K562 (cell line): ENCODE measurements around the gene CPSF4. TPM values are rescaled to one million over a fixed set of nuclear protein-coding genes. Genes with fewer than 3 reads are reported as not detected.
A peak's percentile ranks its signal among the peaks of the same experiment; 100 is the strongest.

Experiments used
- ADNP ChIP-seq: fragments of 200-800 bp; sonication (Bioruptor generic); IDR thresholded peaks from 2 replicates; pipeline ENCODE4 v1.6.1; 2016; ENCODE audit warnings: missing genetic modification characterization, missing compliant biosample characterization
- BMI1 ChIP-seq: fragments of 150-350 bp; IDR thresholded peaks from 2 replicates; pipeline ENCODE4 v1.6.1; 2014; ENCODE audit warnings: low read length
- CBFB ChIP-seq: sonication (generic); formaldehyde crosslinking; IDR thresholded peaks from 2 replicates; pipeline ENCODE4 v1.4.0; 2020; ENCODE audit warnings: mild to moderate bottlenecking, missing genetic modification reagents
- DMBX1 ChIP-seq: fragments of 250-450 bp; sonication (Bioruptor Pico); IDR thresholded peaks from 2 replicates; pipeline ENCODE4 v1.8.0; 2022; ENCODE audit warnings: inconsistent platforms, mild to moderate bottlenecking, moderate library complexity, borderline replicate concordance
- DNMT1 ChIP-seq: fragments of 450-650 bp; IDR thresholded peaks from 2 replicates; pipeline ENCODE4 v1.6.1; 2016; ENCODE audit warnings: antibody characterized with exemption, mild to moderate bottlenecking
- E2F3 ChIP-seq: fragments of 250-450 bp; sonication (Bioruptor Pico); IDR thresholded peaks from 2 replicates; pipeline ENCODE4 v1.4.0; 2020; ENCODE audit warnings: mild to moderate bottlenecking
- ETS2 ChIP-seq: IDR thresholded peaks from 2 replicates; pipeline ENCODE4 v1.6.1; 2016; ENCODE audit warnings: borderline replicate concordance, missing genetic modification characterization, mild to moderate bottlenecking, moderate library complexity, missing compliant biosample characterization; ENCODE audit not compliant: poor library complexity, severe bottlenecking
- FUS ChIP-seq: fragments of 200-400 bp; formaldehyde crosslinking; optimal IDR thresholded peaks from 2 replicates; pipeline ENCODE3; 2017; ENCODE audit warnings: low read depth, low read length
- HEY1 ChIP-seq: fragments of 250-450 bp; sonication (Bioruptor Pico); IDR thresholded peaks from 2 replicates; pipeline ENCODE4 v1.5.0; 2020; ENCODE audit warnings: mild to moderate bottlenecking, moderate library complexity, borderline replicate concordance
- JUN ChIP-seq, 2 experiments: sonication (generic) in 1 of 2; formaldehyde crosslinking in 1 of 2; IDR thresholded peaks; 2 replicates each; pipeline versions ENCODE4 v1.6.1 to v1.8.0; 2012 to 2022; ENCODE audit warnings: borderline replicate concordance in 2 of 2, mild to moderate bottlenecking in 2 of 2, improper control_type of control experiment in 1 of 2, low read depth in 1 of 2, low read length in 1 of 2, missing genetic modification reagents in 1 of 2
- L3MBTL2 ChIP-seq: fragments of 450-650 bp; IDR thresholded peaks from 2 replicates; pipeline ENCODE4 v1.6.1; 2016; ENCODE audit warnings: mild to moderate bottlenecking, moderate library complexity
- MTA3 ChIP-seq: fragments of 450-650 bp; formaldehyde crosslinking; IDR thresholded peaks from 2 replicates; pipeline ENCODE4 v1.6.1; 2017; ENCODE audit warnings: mild to moderate bottlenecking, borderline replicate concordance
- ZFX ChIP-seq: sonication (generic); formaldehyde crosslinking; IDR thresholded peaks from 2 replicates; pipeline ENCODE4 v1.8.0; 2022; ENCODE audit warnings: mild to moderate bottlenecking, missing genetic modification reagents, moderate library complexity
- ZNF311 ChIP-seq: fragments of 250-450 bp; sonication (Bioruptor Pico); IDR thresholded peaks from 2 replicates; pipeline ENCODE4 v1.4.0; 2020; ENCODE audit warnings: mild to moderate bottlenecking, moderate library complexity
- ZNF589 ChIP-seq: fragments of 200-800 bp; sonication (Bioruptor generic); IDR thresholded peaks from 2 replicates; pipeline ENCODE4 v1.6.1; 2016; ENCODE audit warnings: low read depth, missing genetic modification characterization, missing compliant biosample characterization
- polyA plus RNA-seq, 8 experiments: library from polyadenylated mRNA; depleted of rRNA in 4 of 8; stranded (reverse) in 5 of 8; unstranded in 3 of 8; fragments of >200 nt; fragmentation: Nextera tagmentation in 2 of 8; fragmentation: Illumina TruSeq in 1 of 8; extraction: Ambion mirVana in 2 of 8; extraction: Trizol in 1 of 8; gene quantifications; 2 replicates each; pipeline versions ENCODE4 v1.2.1 to v1.2.3, GENCODE V29; 2011 to 2014; ENCODE audit warnings: inconsistent platforms in 1 of 8, missing spikeins in 1 of 8
- total RNA-seq, 7 experiments: library from RNA; depleted of rRNA in 6 of 7; stranded (reverse); fragments of >200 nt in 6 of 7; fragmentation: Illumina TruSeq in 2 of 7; extraction: Trizol in 2 of 7; gene quantifications; 2 replicates each; pipeline versions ENCODE4 v1.2.1 to v1.2.3, GENCODE V29; 2011 to 2021; ENCODE audit warnings: low replicate concordance in 1 of 7
- TF ChIP-seq, protein P1 (sequence below): sonication (generic); formaldehyde crosslinking; IDR thresholded peaks from 2 replicates; pipeline ENCODE4 v1.8.1; 2023; ENCODE audit warnings: mild to moderate bottlenecking, missing genetic modification reagents
- TF ChIP-seq, protein P2 (sequence below), 2 experiments: IDR thresholded peaks; 2 replicates each; pipeline ENCODE4 v1.6.1; 2011; ENCODE audit warnings: borderline replicate concordance in 1 of 2, control low read depth in 1 of 2, low read depth in 1 of 2, low read length in 1 of 2, mild to moderate bottlenecking in 1 of 2, mixed read lengths in 1 of 2, moderate library complexity in 1 of 2; ENCODE audit not compliant: insufficient read depth in 1 of 2, insufficient read length in 1 of 2, poor library complexity in 1 of 2, severe bottlenecking in 1 of 2; ENCODE audit errors: extremely low read depth in 1 of 2

The CPSF4 gene
- total and polyA plus RNA-seq, 9 of the 15 experiments (the other 6 are each of a cell fraction or from before 2014, with no cell fraction given) = 16.9 to 118 (median 71.7) TPM

DNA sequence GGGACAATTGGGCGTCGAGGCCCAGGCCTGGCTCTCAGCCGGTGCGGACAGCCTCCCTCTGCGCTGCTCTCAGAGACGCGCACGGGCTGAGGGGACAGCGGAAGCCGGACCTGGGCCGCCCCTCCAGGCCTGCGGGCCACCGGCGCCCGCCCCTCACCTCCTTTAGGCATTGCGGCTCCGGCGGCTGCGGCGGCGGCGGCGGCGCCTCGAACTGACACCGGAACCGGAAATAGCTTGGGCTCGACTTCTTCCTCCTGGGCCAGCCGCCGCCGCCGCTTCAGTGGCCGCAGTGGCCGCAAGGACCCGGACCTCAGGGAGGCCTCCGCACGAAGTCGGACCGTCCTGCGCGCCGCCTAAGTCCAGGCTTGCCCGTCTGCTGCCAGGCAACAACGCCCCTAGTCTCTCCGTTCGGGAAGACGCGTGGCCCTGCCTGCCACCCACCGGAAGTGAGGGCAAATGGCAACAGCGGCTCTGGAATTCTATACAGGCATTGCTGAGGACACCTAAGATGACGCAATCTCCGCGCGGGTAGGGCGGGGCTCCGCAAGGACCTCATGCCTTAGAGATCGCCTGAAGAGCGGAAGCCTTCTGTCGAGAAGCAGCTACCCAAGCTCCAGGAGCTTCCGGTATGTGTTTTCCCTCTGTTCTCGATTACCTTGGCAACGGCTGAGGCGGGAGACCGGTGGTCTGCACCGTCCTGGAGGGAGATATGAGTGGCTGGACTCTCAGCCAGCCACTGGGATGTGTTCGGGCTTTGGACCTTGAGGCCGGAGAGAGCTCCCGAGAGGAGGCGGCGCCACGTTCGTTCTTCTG lies 30.2 kb upstream of the CPSF4 start, which contains the start of the genes BUD31 and PDAP1 (continued):
- TF ChIP-seq JUN (IDR thresholded peaks at IDR 0.05; ENCODE audit: borderline replicate concordance, low read depth, low read length) (peak; percentile 98), JUN (CRISPR knock-in tag; IDR thresholded peaks at IDR 0.05; ENCODE audit: borderline replicate concordance) (peak; percentile 88; the same call in 1 of the 2 replicates), ZNF589 (CRISPR knock-in tag) (peak; percentile 89), L3MBTL2 (peak; percentile 53; the same call in 1 of the 2 replicates), CBFB (CRISPR knock-in tag) (peak; percentile 45), BMI1 (no peak; the same call in none of the 2 replicates), FUS (peak; percentile 74), DMBX1 (CRISPR knock-in tag) (no peak), DNMT1 (no peak), ZFX (CRISPR knock-in tag) (peak; percentile 89), ZNF311 (no peak; the same call in 1 of the 2 replicates), MTA3 (peak; percentile 90; the same call in 1 of the 2 replicates), E2F3 (CRISPR knock-in tag) (peak; percentile 10; the same call in 1 of the 2 replicates), ETS2 (tag) (no peak), ADNP (tag) (no peak), HEY1 (0 out of 2 replicates have a peak, but pooled peaks have one; percentile 61)
- TF ChIP-seq, protein P1, sequence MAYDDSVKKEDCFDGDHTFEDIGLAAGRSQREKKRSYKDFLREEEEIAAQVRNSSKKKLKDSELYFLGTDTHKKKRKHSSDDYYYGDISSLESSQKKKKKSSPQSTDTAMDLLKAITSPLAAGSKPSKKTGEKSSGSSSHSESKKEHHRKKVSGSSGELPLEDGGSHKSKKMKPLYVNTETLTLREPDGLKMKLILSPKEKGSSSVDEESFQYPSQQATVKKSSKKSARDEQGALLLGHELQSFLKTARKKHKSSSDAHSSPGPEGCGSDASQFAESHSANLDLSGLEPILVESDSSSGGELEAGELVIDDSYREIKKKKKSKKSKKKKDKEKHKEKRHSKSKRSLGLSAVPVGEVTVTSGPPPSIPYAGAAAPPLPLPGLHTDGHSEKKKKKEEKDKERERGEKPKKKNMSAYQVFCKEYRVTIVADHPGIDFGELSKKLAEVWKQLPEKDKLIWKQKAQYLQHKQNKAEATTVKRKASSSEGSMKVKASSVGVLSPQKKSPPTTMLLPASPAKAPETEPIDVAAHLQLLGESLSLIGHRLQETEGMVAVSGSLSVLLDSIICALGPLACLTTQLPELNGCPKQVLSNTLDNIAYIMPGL (CRISPR knock-in tag) = peak; percentile 90; the same call in 1 of the 2 replicates
- TF ChIP-seq, protein P2, sequence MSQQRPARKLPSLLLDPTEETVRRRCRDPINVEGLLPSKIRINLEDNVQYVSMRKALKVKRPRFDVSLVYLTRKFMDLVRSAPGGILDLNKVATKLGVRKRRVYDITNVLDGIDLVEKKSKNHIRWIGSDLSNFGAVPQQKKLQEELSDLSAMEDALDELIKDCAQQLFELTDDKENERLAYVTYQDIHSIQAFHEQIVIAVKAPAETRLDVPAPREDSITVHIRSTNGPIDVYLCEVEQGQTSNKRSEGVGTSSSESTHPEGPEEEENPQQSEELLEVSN (IDR thresholded peaks at IDR 0.05; ENCODE audit: borderline replicate concordance in 1 of 2, extremely low read depth in 1 of 2, insufficient read depth in 1 of 2, insufficient read length in 1 of 2, low read depth in 1 of 2, low read length in 1 of 2, poor library complexity in 1 of 2, severe bottlenecking in 1 of 2) = peak; percentile 5 to 10
